ENCODE results near the gene CD177.

The CD177 gene

GRCh38 chr19:43395561-43395960 is 42.1 kb downstream of the CD177 start:
- TF ChIP-seq, protein P1, sequence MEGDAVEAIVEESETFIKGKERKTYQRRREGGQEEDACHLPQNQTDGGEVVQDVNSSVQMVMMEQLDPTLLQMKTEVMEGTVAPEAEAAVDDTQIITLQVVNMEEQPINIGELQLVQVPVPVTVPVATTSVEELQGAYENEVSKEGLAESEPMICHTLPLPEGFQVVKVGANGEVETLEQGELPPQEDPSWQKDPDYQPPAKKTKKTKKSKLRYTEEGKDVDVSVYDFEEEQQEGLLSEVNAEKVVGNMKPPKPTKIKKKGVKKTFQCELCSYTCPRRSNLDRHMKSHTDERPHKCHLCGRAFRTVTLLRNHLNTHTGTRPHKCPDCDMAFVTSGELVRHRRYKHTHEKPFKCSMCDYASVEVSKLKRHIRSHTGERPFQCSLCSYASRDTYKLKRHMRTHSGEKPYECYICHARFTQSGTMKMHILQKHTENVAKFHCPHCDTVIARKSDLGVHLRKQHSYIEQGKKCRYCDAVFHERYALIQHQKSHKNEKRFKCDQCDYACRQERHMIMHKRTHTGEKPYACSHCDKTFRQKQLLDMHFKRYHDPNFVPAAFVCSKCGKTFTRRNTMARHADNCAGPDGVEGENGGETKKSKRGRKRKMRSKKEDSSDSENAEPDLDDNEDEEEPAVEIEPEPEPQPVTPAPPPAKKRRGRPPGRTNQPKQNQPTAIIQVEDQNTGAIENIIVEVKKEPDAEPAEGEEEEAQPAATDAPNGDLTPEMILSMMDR (IDR thresholded peaks at IDR 0.05): no peak

DNA sequence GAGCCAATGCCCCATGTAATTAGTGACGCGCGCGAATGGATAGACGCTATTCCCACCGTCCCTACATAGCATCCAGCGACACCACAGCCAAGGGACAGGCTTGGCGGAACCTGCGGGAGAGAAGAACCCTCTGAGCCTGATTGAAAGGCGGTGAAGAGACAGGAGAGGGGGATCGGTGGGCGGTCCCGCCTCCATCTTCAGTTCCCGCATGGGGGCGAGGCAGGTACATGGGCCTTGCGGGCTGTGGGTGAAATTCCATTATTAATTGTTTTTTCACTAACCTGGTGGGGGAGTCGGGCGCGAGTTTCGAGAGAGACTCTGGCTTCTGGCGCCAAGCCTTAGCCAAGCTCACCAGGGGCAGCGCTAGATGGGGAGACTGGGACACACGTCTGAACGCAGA is 52.8 kb downstream of the CD177 start:
- TF ChIP-seq, protein P1 (IDR thresholded peaks at IDR 0.05): no peak

DNA sequence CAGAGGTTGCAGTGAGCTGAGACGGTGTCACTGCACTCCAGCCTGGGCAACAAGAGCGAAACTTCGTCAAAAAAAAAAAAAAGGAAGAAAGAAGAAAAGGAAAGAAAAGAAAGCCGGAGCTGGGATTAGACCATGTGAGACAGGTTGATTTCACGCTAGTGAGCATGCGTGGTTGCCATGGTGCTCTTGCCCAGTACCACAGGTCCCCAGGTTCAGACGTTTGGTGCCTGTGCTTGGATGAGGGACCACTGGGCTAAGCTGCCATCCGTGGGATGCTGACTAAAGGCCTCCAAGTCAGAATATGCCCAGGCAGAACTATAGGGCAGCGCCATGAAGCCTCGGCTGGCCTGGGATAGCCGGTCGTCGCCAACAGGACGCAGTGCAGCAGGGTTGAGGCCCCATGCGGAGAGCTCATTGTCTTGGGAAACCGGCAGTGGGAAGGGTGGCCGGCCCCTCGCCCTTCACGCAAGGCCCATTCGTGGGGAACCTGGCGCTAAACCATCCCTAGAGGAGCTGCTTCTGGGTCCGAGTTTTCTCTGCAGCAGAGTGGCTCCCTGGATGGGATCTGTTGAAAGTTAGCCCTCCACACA is 54.0 kb downstream of the CD177 start:
- TF ChIP-seq, protein P1 (IDR thresholded peaks at IDR 0.05): no peak

DNA sequence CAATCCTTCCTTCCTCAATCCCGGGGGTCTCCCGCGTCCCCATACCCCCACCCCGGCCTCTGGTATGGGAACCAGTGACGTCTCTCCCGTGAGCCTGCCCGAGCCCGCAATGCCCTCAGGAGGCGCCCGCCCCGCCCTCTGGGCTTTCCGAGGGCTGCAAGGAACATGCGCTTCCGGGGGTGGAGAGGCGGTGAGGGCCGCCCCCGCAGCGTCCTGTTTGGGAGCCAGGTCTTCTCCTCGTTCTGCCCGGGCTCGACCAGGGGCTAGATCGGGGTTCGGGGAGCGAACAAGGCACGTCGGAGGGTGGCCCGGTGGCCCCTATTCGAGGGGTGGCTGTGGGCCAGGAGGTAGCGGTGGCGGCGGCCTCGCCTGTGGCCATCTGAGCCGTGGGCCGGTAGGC is 54.6 kb downstream of the CD177 start:
- TF ChIP-seq, protein P1 (IDR thresholded peaks at IDR 0.05): no peak

DNA sequence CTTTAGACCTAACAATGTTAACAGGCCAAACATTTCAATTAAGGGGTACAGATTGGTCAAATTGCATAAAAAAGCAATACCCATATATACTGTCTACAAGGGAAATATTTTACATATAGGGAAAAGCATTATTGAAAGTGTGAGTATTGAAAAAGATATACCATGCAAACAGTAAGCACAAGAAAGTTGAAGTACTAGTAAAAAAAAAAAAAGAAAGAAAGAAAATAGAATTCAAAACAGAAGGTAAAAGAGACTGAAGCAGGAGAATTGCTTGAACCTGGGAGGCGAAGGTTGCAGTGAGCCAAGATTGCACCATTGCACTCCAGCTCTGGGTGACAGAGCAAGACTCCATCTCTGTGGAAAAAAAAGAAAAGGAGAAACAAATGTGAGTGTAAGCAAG is 55.9 kb downstream of the CD177 start:
- TF ChIP-seq, protein P1 (IDR thresholded peaks at IDR 0.05): no peak

- TF ChIP-seq, protein P1 (IDR thresholded peaks at IDR 0.05): no peak
Observed at GRCh38 chr19:43412441-43412840, 59.0 kb downstream of the CD177 start.
